HG03060 (cell line): ENCODE data around the gene OSTF1.

Experiments
- ATAC-seq: cut with Tn5 transposase; IDR thresholded peaks from one replicate; pipeline ENCODE4 v1.9.1; 2021; ENCODE audit warnings: low read depth, moderate number of reproducible peaks; ENCODE audit not compliant: unreplicated experiment

OSTF1 gene

DNA sequence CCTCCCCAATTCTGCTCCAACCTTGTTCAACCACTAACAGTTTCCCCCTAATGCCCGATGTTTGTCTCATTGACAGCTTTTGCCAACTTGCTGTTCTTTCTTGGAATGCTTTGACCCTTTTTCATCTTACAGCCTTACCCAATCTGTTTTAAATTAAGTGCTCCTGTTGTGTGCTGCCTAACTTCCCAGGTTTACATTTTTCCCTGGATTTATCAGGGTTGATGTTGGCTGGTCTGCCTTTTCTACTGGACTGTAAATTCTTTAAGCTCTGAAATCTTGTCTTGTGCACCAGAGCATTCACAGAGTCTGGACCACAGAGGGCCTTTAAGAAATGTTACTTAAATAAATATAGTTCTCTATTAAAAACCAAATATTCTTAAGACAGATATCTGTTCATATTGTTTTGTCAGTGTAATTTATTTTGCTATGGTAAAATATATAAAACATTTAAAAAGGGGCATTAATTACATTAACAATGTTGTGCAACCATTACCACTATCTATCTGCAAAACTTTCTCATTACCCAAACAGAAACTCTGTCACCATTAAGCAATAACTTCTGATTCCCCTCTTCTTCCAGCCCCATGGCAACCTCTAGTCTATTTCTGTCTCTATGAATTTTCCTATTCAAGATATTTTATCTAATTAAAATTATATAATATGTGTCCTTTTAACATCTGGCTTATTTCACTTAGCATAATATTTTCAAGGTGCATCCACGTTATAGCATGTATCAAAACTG is 73.0 kb downstream of the OSTF1 start:
- ATAC-seq, result no peak

DNA sequence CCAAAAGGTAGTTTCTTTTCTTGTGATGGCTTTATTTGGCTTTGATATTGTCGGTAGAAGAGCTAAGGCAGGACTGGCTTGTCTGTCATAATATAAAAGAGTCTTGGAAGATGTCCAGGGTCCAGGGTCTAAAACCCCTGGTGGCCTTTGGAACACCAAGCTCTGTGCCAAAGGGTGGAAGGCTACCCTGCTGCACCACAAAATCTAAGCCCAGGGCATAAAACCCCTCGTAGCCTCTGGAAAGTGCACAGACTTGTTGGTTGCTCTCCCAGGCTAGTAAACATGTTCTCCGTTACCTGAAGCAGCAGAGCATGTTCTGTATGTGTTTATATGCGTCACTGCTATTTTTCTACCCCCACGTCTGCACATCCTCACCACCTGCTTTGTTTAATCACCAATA is 75.5 kb downstream of the OSTF1 start:
- ATAC-seq, result no peak

DNA sequence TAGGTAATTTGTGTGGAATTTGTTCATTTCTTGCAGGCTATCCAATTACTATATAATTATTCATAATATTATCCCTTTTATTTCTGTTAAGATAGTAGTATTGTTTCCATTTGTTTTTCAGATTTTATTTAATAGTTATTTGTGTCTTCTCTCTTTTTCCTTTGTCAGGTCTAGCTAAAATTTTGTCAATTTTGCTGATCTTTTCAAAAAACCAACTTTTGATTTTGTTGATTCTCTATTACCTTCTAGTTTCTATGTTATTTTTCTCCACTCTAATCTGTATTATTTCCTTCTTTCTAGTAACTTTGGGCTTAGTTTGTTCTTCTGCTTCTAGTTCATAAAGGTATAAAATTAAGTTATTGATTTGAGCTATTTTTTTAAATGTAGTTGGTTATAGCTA is 76.3 kb downstream of the OSTF1 start:
- no peak for ATAC-seq

DNA sequence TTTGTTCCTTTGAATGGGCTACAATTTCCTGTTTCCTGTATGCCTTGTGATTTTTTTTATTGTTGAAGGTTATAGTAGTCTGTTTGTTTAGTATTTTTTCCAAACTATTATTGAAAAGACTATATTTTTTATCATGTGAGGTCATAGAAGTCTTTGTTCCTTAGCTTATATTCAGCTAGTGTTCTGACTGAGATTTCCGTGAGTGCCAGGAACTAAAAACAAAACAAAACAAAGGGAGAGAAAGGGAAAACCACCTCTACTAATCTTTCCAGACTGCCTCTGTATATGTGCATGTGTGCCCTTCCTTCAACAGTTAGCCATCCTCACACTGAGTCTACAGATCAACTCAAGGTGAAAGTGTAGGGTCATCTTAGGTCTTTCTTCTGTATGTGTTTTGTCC is 79.0 kb downstream of the OSTF1 start:
- ATAC-seq, result no peak

DNA sequence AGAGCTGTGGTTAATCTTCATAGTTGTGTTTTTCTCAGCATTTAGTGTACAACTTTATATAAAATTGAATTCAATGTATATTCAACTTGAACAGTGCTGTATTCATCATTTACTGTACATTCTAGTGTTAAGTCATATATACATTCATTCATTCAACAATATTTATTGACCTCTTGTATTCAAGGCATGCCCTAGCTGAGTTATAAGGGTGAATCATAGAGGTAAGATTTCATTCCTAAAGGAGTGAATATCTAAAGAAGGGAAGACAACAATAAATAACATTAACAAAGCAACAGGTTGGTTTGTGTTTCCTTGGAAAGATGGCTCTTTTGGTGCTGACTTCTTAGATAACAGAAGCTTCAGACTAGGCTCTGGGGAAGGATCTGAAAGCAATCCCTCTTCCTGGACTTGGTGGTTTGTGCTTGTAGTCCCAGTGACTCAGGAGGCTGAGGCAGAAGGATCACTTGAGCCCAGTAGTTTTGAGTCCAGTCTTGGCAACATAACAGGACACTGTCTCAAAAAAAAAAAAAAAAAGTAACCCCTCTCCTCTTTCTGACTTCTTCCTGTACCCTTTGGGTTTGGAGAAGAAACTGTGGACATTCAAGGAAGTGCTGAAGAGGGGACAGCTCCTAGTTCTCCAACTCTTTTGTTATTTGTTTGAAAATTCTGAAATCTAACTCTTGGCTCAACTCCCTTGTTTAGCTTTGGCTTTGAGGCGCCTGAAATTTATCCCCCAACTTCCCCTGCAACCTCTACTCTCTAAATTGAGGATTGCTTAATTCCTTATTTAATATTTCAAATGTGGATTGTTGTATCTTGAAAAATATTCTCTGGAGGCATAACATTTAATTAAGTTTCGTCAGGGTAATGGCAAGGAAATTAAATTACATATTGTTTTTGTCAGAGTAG is 80.2 kb downstream of the OSTF1 start:
- no peak for ATAC-seq

DNA sequence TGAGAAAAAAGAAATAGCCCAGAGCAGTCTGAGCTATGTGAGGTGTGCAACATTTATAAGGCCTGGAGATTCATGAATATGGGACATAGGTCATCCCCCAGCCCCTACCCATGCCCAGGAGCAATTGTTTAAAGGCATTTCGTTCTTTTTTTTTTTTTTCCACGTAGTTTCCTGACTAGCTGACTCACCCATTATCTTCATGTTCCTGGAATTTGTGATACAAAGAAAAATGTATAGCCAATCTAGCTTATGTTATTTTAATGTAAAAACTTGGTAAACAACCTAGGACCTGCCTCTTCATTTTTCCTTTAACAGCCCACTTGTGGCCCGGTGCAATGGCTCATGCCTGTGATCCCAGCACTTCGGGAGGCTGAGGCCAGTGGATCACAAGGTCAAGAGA is 81.3 kb downstream of the OSTF1 start:
- ATAC-seq, result no peak

DNA sequence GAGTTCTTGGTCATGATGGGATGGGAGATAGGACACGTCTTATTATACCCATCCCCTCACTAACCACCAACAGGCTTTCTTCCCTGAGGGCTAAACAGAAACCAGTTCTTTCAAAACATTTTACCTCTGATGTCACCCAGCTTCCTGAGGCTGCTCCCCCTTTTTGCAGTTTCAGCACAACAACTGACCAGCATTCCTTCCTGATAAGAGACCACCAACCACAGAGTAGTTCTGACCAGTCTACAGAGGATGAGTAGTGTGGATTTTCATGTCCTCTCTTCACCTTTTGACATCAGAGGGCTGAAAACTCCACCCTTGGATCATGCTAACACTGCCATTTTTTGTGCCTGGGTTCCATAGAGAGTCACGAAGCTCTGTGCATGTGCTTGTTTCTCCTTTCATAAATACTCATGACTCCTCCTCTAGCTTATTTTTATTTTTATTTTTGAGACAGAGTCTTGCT is 82.6 kb downstream of the OSTF1 start:
- no peak for ATAC-seq

DNA sequence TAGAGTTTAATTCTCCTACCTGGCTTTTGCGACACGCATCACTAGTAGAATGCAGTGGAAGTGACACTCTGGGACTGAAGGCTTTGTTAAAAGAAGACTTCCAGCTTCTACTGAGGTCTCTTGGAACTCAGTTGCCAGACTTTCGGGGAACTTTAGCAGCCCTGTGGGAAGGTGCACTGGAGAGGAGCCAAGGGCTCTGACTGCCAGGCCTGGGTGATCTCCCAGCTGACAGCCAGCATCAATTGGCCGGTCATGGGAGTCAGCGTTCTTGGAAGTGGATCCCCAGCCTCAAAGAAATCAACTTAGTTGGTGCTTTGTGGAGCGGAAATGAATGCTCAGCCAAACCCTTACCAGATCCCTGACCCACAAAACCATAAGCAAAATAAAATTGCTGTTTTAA is 87.1 kb downstream of the OSTF1 start:
- no peak for ATAC-seq

DNA sequence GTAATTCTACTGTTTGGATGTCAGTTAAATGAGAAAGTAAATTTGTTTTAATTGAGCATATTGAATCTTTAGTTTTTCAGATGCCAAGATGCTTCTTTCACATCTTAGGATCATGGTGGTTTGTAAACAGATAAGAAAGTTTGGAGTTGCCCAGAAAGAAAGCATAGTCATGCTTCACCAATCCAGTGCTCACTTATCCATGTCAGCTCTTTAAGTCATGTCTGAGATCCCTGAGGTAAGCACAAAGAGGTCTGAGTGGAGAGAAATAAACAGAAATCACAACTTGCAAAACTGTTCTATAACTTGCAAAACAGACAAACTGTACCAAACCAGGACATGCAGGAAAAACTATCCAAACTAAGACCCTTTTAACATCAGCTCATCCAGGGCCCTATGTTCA is 87.7 kb downstream of the OSTF1 start:
- no peak for ATAC-seq

DNA sequence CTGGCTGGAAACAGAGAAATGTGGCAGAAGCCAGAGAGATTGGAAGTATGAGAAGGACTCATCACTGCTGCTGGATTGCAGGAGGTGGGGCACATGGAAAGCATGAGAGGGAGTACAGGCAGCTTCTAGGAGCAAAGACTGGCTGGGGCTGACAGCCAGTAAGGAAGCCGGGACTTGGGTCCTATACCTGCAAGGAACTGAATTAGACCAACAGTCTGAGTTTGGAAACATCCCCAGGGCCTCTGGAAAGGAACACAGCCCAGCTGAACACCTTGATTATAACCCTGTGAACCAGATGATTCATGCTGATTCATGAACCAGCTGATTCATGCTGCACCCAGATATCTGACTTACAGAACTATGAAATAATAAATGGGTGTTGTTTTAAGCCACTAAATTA is 93.4 kb downstream of the OSTF1 start:
- no peak for ATAC-seq

DNA sequence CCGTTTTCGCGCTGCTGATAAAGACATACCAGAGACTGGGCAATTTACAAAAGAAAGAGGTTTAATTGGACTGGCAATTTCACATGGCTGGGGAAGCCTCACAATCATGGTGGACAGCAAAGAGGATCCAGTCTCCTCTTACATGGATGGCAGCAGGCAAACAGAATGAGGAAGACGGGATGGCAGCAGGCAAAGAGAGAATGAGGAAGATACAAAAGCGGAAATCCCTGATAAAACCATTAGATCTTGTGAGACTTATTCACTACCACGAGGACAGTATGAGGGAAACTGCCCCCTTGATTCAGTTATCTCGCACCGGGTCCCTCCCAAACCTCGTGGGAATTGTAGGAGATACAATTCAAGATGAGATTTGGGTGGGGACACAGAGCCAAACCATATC is 95.0 kb downstream of the OSTF1 start:
- no peak for ATAC-seq

DNA sequence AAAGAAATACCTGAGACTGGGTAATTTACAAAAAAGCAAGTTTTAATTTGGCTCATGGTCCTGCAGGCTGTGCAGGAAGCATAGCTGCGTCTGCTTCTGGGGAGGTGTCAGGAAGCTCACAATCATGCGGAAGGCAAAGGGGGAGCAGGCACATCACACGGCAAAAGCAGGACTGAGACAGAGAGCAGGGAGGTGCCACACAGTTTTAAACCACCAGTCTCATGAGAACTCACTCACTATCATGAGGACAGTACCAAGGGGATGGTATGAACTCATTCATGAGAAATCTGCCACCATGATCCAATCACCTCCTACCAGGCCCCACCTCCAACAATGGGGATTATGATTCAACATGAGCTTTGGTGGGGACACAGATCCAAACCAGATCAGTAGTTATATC is 96.2 kb downstream of the OSTF1 start:
- ATAC-seq, result no peak

DNA sequence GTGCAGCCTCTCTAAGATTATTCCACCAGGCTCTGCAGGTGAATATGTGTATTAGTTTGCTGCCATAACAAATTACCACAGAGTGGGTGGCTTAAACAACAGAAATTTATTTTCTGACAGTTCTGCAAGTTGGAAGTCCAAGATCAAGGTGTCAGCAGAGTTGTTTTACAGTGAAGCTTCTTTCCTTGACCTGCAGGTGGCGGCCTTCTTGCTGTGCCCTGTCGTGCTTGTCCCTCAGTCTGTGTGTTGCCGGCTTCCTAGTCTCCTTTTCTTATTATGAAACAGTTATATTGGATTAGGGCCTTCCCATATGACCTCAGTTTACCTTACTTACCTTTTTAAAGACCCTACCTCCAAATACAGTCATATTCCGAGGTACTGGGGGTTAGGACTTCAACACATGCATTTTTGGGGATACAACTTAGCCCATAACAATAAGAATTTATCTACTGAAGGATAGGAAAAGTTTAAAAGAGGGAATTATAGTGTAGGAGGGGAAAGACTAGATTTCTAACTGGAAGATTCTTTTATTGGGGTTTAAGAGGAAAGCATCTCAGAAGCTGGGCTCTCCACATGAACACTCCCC is 97.4 kb downstream of the OSTF1 start:
- ATAC-seq, result no peak

DNA sequence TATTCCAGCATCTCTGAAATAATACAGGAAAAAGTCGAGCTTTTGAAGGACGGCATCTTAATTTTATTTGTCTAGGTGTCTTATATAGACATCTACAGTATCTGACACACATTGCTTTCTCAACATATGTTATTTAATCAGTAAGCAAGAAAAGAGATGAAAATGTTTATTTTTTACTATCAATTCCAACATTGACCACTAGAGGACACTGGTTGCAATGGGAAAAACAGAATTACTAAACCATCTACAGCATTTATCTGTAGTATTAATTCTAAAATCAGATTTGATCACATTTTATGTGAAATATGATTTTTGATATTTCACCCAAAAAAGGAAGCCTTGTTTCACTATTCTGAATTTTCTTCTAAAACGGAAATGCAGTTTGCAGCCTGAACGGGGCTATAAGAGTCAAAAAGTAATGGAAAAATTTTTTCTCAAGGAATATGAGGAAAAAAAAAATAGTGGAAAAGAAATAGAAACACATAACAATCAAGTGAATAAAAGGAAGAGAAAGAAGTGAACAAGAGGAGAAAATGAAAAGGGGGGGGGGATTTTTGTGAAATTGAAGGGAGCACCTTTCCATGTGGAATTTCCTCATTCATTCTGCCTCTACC is 98.6 kb downstream of the OSTF1 start:
- ATAC-seq, result no peak

DNA sequence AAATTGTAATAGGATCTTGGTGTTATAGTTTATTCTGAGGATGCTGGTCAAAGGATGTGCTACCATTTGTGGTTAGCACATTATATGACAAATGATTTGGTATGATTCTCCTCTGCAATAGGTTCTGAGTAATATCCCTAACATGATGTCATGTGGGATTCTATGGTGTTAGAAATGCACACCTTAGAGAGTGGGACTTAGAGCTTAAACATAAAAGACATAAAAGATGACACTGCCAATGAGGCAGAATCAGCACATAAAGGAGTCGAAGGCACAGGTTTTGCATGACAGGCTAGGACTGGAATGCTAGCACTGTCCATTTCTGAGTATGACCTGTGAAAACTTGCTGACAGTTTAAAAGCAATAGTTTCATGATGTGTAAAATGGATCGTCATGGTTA is 100.4 kb downstream of the OSTF1 start:
- ATAC-seq, result no peak

DNA sequence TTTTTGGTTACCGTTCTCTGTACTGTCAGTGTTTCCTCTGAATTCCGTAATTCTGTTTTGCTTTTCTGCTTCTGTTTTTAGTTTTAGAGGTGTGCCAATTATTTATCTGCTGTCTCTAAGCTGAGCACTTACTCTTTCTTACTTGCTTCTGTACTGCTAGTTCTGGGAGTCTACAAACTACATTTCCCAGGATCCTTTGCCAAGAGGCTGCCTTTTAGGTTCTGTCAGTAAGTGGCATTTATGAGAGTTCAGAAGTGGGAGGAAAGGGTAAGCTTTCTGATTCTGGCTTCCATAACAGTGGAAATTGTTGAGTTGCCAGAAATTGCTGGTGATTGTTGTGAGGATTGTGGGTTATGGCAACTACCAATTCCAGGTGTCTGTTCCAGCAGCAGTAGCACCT is 102.4 kb downstream of the OSTF1 start:
- no peak for ATAC-seq
